Heart left ventricle (tissue), 13 donors: Measurements from ENCODE around the gene SMPD3.
A peak's percentile ranks its signal among the peaks of the same experiment; 100 is the strongest.

Source experiments
- CTCF ChIP-seq, 12 donors: fragments of 200-600 bp; sonication (generic) in 4 of 12; IDR thresholded peaks; one replicate each; pipeline versions ENCODE4 v1.5.0 to v1.8.0; 2018 to 2022; ENCODE audit warnings: antibody characterized with exemption in 12 of 12, mild to moderate bottlenecking in 5 of 12
- POLR2A ChIP-seq, 2 donors: fragments of 450-650 bp; IDR thresholded peaks; one replicate each; pipeline ENCODE4 v1.6.1; 2017; ENCODE audit warnings: antibody characterized with exemption in 2 of 2, mild to moderate bottlenecking in 2 of 2, moderate library complexity in 2 of 2
- donor health status: ischemic (EF 13 %, LVEDD 7.1; RV severe dilation, severe dysfunction).
- donor health status: DM: no; HTN: yes; CAD: no.
- donor health status: DM: no; HTN: no; CAD: no.
- donor health status: ischemic (EF 25% LVEDD 6.9; RV normal size, moderate dysfunction).
- donor health status: ischemic (EF 25% LVEDD 5.7; RV mildly dilated, moderate dysfunction).
- donor health status: ischemic (EF 35%, LVEDD 5.7; RV mildly dilated, moderate dysfunction).
- donor health status: nonischemic (EF 11% LVEDD 7.7; RV severe dilation, severe dysfunction).
- donor health status: DM: yes; HTN: yes; CAD: no.
- donor health status: PGD.
- donor health status: ischemic (EF 29% LVEDD 5.4; RV normal size, mild dysfunction).
- donor health status: nonischemic (EF 23%, LVEDD 6.1; RV moderate dilation, normal function).

- TF ChIP-seq CTCF (IDR thresholded peaks at IDR 0.05) (peak in 1 of 12 donors; percentile 10), POLR2A (IDR thresholded peaks at IDR 0.05) (no peak)
Measured at GRCh38 chr16:68355447-68356248, 92.7 kb downstream of the SMPD3 start.
